Measurements from ENCODE around the gene DHCR7. TPM values are rescaled to one million over a fixed set of nuclear protein-coding genes. Genes with fewer than 3 reads are reported as not detected.

Gene DHCR7
- total RNA-seq, 2 experiments from 2014 or later = 57.9 to 58.8 TPM

DNA sequence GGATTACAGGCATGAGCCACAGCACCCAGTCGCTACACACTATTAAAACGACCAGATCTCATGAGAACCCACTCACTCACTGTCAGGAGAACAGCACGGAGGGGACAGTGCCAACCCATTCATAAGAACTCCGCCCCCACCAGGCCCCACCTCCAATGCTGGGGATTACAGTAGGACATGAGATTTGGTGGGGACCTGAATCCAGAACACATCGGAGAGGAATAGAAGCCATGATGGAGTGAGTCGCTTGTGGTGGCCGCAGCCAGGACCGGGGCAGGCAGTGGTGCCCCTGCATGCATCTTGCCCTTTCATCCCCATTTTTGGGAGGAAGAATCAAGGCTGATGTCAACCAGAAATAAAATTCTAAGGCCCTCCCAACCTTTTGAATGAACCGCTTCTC is 13.5 kb upstream of the DHCR7 start:
- H3K27me3 Mint-ChIP-seq (ENCODE audit: low read depth) = no peaks in the 10 kb centered on the region
- H3K4me1 Mint-ChIP-seq (ENCODE audit: low read depth) = peaks cover 5% of the 10 kb centered on the region
- DNase-seq (no peak), ATAC-seq (no peak)
- CTCF ChIA-PET = no interaction called here
- peaks cover 71% of the 10 kb centered on the region for H3K36me3 Mint-ChIP-seq (ENCODE audit: low read depth)
- no peak overlapping the region for H3K27ac Mint-ChIP-seq
- H3K9me3 Mint-ChIP-seq (ENCODE audit: insufficient read depth) = no peaks in the 10 kb centered on the region
- no peak overlapping the region for H3K4me3 Mint-ChIP-seq
- POLR2A ChIA-PET = no interaction called here

- ChIA-PET POLR2A (no interaction called here), CTCF (no interaction called here)
- no peaks in the 10 kb centered on the region for H3K9me3 Mint-ChIP-seq (ENCODE audit: insufficient read depth)
- H3K36me3 Mint-ChIP-seq (ENCODE audit: low read depth) = peaks cover 75% of the 10 kb centered on the region
- no peaks in the 10 kb centered on the region for H3K27me3 Mint-ChIP-seq (ENCODE audit: low read depth)
- ATAC-seq (no peak), DNase-seq (no peak)
- no peak overlapping the region for H3K4me3 Mint-ChIP-seq
- H3K27ac Mint-ChIP-seq = no peak overlapping the region
- peaks cover 17% of the 10 kb centered on the region for H3K4me1 Mint-ChIP-seq (ENCODE audit: low read depth)
Measured at GRCh38 chr11:71459767-71460320, 11.7 kb upstream of the DHCR7 start.

GRCh38 chr11:71459076-71459766 is 11.0 kb upstream of the DHCR7 start:
- peaks cover 23% of the 10 kb centered on the region for H3K4me1 Mint-ChIP-seq (ENCODE audit: low read depth)
- H3K27ac Mint-ChIP-seq = no peak overlapping the region
- no peaks in the 10 kb centered on the region for H3K9me3 Mint-ChIP-seq (ENCODE audit: insufficient read depth)
- H3K36me3 Mint-ChIP-seq (ENCODE audit: low read depth) = peaks cover 75% of the 10 kb centered on the region
- DNase-seq (no peak), ATAC-seq (no peak)
- no peaks in the 10 kb centered on the region for H3K27me3 Mint-ChIP-seq (ENCODE audit: low read depth)
- CTCF ChIA-PET = no interaction called here
- no peak overlapping the region for H3K4me3 Mint-ChIP-seq
- POLR2A ChIA-PET = no interaction called here

DNA sequence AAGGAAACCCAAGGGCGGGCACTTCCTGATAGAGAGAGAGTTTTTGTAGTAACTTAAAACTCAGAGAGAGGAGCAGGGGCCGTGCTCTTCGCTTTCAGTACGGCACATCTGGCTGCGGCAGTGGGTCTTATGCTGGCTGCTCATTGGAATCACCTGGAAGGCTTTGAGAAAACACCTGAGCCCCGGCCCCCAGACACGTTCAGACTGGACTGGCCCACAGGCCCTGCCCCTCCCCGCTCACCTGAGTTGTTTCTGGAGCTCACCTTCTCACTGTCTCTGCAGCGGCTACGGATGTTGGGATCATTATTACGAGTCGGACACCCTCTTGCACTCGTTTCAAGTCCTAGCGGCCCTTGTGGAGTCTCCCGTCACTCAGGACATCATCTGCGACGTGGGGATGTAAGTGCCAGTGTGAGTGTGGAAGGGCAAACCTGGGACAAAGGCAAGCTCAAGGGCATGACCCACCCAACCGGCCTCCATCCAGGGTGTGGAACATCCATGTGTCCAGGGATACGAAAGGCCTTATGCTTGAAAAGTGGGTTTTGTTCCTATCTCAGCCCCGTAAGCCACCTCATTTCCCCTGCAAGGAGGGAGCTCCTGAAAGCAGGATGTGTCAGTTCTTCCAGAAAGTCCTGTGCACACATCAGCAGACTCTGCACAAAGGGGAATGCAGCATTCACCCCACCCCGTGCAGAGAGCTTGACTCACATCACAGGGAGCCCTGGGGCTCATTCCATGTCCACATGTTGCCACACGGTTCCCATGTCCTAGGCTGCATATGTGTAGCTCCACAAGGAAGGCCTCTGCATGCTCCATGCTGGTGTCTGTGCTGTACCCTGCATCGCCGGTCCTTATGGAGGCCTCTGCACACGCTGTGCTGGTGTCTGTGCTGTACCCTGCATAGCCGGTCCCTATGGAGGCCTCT is 10.2 kb upstream of the DHCR7 start:
- no peak overlapping the region for H3K4me3 Mint-ChIP-seq
- peaks cover 71% of the 10 kb centered on the region for H3K36me3 Mint-ChIP-seq (ENCODE audit: low read depth)

DNA sequence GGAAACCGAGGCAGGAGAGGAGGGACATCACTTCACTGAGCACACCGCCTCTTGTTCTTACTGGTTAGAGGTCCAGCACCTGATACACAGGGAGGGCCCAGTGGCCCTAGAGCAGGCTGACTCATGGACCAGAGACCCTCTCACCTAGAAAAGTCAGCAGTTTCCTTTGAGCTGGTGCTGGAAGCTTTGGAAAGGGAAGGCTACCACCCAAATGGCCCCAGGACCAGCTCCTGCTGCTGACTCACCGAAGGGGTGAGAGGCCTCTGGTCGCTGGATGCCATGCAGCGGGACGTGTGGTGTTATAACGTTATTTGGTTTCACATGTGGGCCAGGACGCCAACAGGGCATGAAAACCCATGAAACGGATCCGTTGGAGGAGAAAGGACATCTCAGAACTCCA is 8.6 kb upstream of the DHCR7 start:
- peaks cover 37% of the 10 kb centered on the region for H3K4me1 Mint-ChIP-seq (ENCODE audit: low read depth)
- H3K27ac Mint-ChIP-seq = no peak overlapping the region
- ATAC-seq = no peak
- H3K27me3 Mint-ChIP-seq (ENCODE audit: low read depth) = no peaks in the 10 kb centered on the region
- H3K9me3 Mint-ChIP-seq (ENCODE audit: insufficient read depth) = no peaks in the 10 kb centered on the region
- no peak overlapping the region for H3K4me3 Mint-ChIP-seq
- no peak for DNase-seq
- peaks cover 66% of the 10 kb centered on the region for H3K36me3 Mint-ChIP-seq (ENCODE audit: low read depth)
- CTCF ChIA-PET = no interaction called here
- POLR2A ChIA-PET = no interaction called here

More for the DNA sequence above, 10.2 kb upstream of the DHCR7 start:
- no peak for DNase-seq
- no peak overlapping the region for H3K27ac Mint-ChIP-seq
- no peak for ATAC-seq
- CTCF ChIA-PET = no interaction called here
- H3K4me1 Mint-ChIP-seq (ENCODE audit: low read depth) = peaks cover 31% of the 10 kb centered on the region
- no peaks in the 10 kb centered on the region for H3K9me3 Mint-ChIP-seq (ENCODE audit: insufficient read depth)
- POLR2A ChIA-PET = no interaction called here
- H3K27me3 Mint-ChIP-seq (ENCODE audit: low read depth) = no peaks in the 10 kb centered on the region

GRCh38 chr11:71456294-71456693 is 8.1 kb upstream of the DHCR7 start:
- Mint-ChIP-seq H3K4me3 (no peak overlapping the region), H3K4me1 (ENCODE audit: low read depth) (peaks cover 43% of the 10 kb centered on the region), H3K36me3 (ENCODE audit: low read depth) (peaks cover 63% of the 10 kb centered on the region), H3K27me3 (ENCODE audit: low read depth) (no peaks in the 10 kb centered on the region), H3K27ac (no peak overlapping the region), H3K9me3 (ENCODE audit: insufficient read depth) (no peaks in the 10 kb centered on the region)
- DNase-seq = no peak
- CTCF ChIA-PET = no interaction called here
- no peak for ATAC-seq
- POLR2A ChIA-PET = no interaction called here

GRCh38 chr11:71454470-71455113 is 6.4 kb upstream of the DHCR7 start:
- H3K9me3 Mint-ChIP-seq (ENCODE audit: insufficient read depth) = no peaks in the 10 kb centered on the region
- CTCF ChIA-PET = no interaction called here
- H3K4me3 Mint-ChIP-seq = peak overlapping the region; percentile 94
- DNase-seq = peak; percentile 31
- H3K27ac Mint-ChIP-seq = peak overlapping the region; percentile 79
- no peak for ATAC-seq
- POLR2A ChIA-PET = interaction anchor here (1.0 kb wide), 1 partner anchor 9 kb away, joined by 3 read pairs; no protein-coding TSS in a partner anchor
- no peaks in the 10 kb centered on the region for H3K27me3 Mint-ChIP-seq (ENCODE audit: low read depth)
- H3K36me3 Mint-ChIP-seq (ENCODE audit: low read depth) = peaks cover 48% of the 10 kb centered on the region
- H3K4me1 Mint-ChIP-seq (ENCODE audit: low read depth) = peaks cover 50% of the 10 kb centered on the region

- DNase-seq = no peak
- Mint-ChIP-seq H3K9me3 (ENCODE audit: insufficient read depth) (no peaks in the 10 kb centered on the region), H3K36me3 (ENCODE audit: low read depth) (peaks cover 45% of the 10 kb centered on the region), H3K27ac (peak overlapping the region; percentile 92), H3K4me3 (peak overlapping the region; percentile 94), H3K4me1 (ENCODE audit: low read depth) (peaks cover 55% of the 10 kb centered on the region), H3K27me3 (ENCODE audit: low read depth) (no peaks in the 10 kb centered on the region)
- ATAC-seq = no peak
- POLR2A ChIA-PET = interaction anchor here (1.0 to 1.1 kb wide), 2 partner anchors 9 to 10 kb away, joined by 3 read pairs; no protein-coding TSS in a partner anchor
- CTCF ChIA-PET = interaction anchor here (1.2 kb wide), 1 partner anchor 16 kb away, joined by 3 read pairs; no protein-coding TSS in a partner anchor
Measured at GRCh38 chr11:71453918-71454304, 5.7 kb upstream of the DHCR7 start.

DNA sequence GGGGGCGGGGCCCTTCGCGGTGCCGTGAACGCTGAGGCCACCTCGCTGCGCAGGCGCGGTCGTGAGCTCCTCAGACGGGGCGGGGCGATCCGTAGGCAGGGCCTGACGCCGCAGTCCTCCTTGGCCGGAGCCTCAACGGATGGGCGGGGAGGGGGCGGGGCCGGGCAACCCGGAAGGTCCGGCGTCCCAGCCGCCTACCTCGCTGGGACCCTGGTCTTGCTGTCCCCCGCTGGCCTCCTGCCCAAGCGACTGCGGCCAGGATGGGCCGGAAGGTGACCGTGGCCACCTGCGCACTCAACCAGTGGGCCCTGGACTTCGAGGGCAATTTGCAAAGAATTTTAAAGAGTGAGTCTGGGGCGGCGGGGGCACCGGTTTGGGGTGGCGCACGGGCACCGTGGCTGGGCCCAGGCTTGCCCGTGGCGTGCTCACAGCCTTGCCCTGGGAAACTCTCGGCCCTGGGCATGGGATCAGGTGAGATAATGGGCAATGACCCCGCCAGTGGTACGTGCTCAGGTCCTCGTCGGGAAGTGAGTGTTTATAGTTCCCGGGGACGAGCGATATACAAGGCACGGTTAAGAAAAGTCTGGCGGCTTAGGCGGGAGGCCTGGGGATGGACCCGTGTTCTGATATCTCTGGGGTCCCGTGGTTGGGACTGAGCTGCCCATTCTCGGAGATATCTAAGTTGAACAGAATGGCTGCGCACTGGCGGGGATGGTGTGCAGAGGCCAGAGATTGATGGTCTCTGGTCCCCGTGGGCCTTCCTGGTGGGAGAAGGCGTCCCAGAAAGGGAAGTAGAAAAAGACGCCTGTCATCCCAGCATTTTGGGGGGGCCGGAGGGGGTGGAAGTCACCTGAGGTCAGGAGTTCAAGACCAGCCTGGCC is 5.1 kb upstream of the DHCR7 start, which contains the start of gene NADSYN1:
Gene NADSYN1, plus strand, starts transcription at position 167 of the 881 bp plus-strand sequence. Its CDS starts 94 bp downstream, at position 261.
- Mint-ChIP-seq H3K27me3 (ENCODE audit: low read depth) (no peaks in the 10 kb centered on the region), H3K36me3 (ENCODE audit: low read depth) (peaks cover 41% of the 10 kb centered on the region), H3K4me3 (peak within 1 kb of the TSS; percentile 94), H3K27ac (peak within 1 kb of the TSS; percentile 92), H3K4me1 (ENCODE audit: low read depth) (peaks cover 55% of the 10 kb centered on the region), H3K9me3 (ENCODE audit: insufficient read depth) (no peaks in the 10 kb centered on the region)
- DNase-seq (peak; percentile 96), ATAC-seq (peak; percentile 73)
- ChIA-PET POLR2A (interaction anchor here (1.1 kb wide), 1 partner anchor 9 kb away, joined by 3 read pairs; no protein-coding TSS in a partner anchor), CTCF (interaction anchor here (1.2 kb wide), 1 partner anchor 17 kb away, joined by 3 read pairs; no protein-coding TSS in a partner anchor)

- ChIA-PET POLR2A (no interaction called here), CTCF (no interaction called here)
- ATAC-seq (no peak), DNase-seq (peak; percentile 78)
- H3K9me3 Mint-ChIP-seq (ENCODE audit: insufficient read depth) = no peaks in the 10 kb centered on the region
- peak overlapping the region; percentile 94 for H3K4me3 Mint-ChIP-seq
- peak overlapping the region; percentile 92 for H3K27ac Mint-ChIP-seq
- H3K36me3 Mint-ChIP-seq (ENCODE audit: low read depth) = peaks cover 38% of the 10 kb centered on the region
- peaks cover 58% of the 10 kb centered on the region for H3K4me1 Mint-ChIP-seq (ENCODE audit: low read depth)
- no peaks in the 10 kb centered on the region for H3K27me3 Mint-ChIP-seq (ENCODE audit: low read depth)
Measured at GRCh38 chr11:71452199-71453036, 4.2 kb upstream of the DHCR7 start.

Data from activated CD8-positive, alpha-beta T cell treated with anti-CD3 and anti-CD28 coated beads, Interleukin-2, amount 10 ng/mL, durations not matched to agents 7 days and 5 days (primary cell).